CD4-positive, alpha-beta T cell (primary cell): ENCODE measurements around the gene U2AF1L4. TPM values are rescaled to one million over a fixed set of nuclear protein-coding genes. Genes with fewer than 3 reads are reported as not detected.

ENCODE experiments used
- ATAC-seq: fragments of 200-7000 bp; cut with Tn5 transposase; one replicate; pipeline ENCODE4 v1.10.0; 2022; ENCODE audit warnings: mild to moderate bottlenecking; ENCODE audit not compliant: poor library complexity
- CTCF ChIA-PET: fragments of 350-600 bp; sonication (Branson Sonifier 250); formaldehyde crosslinking; loops from one replicate; lab custom pipeline; 2021; ENCODE audit warnings: antibody characterized with exemption, inconsistent platforms; lab: Charles Lee
- POLR2A ChIA-PET: fragments of 350-600 bp; sonication (Branson Sonifier 250); formaldehyde crosslinking; loops from one replicate; lab custom pipeline; 2021; ENCODE audit warnings: antibody characterized with exemption, inconsistent platforms; lab: Charles Lee
- DNase-seq, 14 experiments: peaks; one replicate each; pipeline ENCODE4 v3.0.0-alpha.2; 2013 to 2020; ENCODE audit warnings: mixed read lengths in 2 of 14
- H3K27ac ChIP-seq, 2 donors: one replicate each; pipeline versions ENCODE4 v1.5.1 to v1.7.0; 2013; ENCODE audit warnings: low read length in 2 of 2, low read depth in 1 of 2, mild to moderate bottlenecking in 1 of 2
- H3K27me3 ChIP-seq, 2 experiments: 1 replicate in 1 of 2; 2 replicates in 1 of 2; pipeline versions ENCODE4 v1.6.1 to v1.7.0; 2013; ENCODE audit warnings: low read length in 2 of 2, control low read depth in 1 of 2, mild to moderate bottlenecking in 1 of 2, moderate library complexity in 1 of 2; ENCODE audit not compliant: insufficient read depth in 2 of 2, control insufficient read depth in 1 of 2
- H3K36me3 ChIP-seq: one replicate; pipeline ENCODE4 v1.6.1; 2013; ENCODE audit warnings: low read length, control low read depth; ENCODE audit not compliant: insufficient read depth
- H3K4me1 ChIP-seq: one replicate; pipeline ENCODE4 v1.6.1; 2013; ENCODE audit warnings: low read length, control low read depth; ENCODE audit not compliant: insufficient read depth
- H3K4me3 ChIP-seq: one replicate; pipeline ENCODE4 v1.5.1; 2013; ENCODE audit warnings: mild to moderate bottlenecking, low read length, moderate library complexity
- H3K9me3 ChIP-seq, 2 experiments: 1 replicate in 1 of 2; 2 replicates in 1 of 2; pipeline versions ENCODE4 v1.6.1 to v1.7.0; 2013; ENCODE audit warnings: low read length in 2 of 2, mild to moderate bottlenecking in 2 of 2, control low read depth in 1 of 2, moderate library complexity in 1 of 2; ENCODE audit not compliant: control insufficient read depth in 1 of 2, insufficient read depth in 1 of 2
- H3K27ac Mint-ChIP-seq: one replicate; pipeline ENCODE4 v1.8.0; 2020; ENCODE audit warnings: mixed read lengths
- H3K27me3 Mint-ChIP-seq: one replicate; pipeline ENCODE4 v1.8.0; 2021; ENCODE audit warnings: mixed read lengths
- H3K36me3 Mint-ChIP-seq: one replicate; pipeline ENCODE4 v1.8.0; 2021; ENCODE audit warnings: low read depth, mixed read lengths
- H3K4me1 Mint-ChIP-seq: one replicate; pipeline ENCODE4 v1.8.0; 2021; ENCODE audit warnings: low read depth, mixed read lengths
- H3K4me3 Mint-ChIP-seq: one replicate; pipeline ENCODE4 v1.8.0; 2020; ENCODE audit warnings: mild to moderate bottlenecking, mixed read lengths
- H3K9me3 Mint-ChIP-seq: one replicate; pipeline ENCODE4 v1.8.0; 2020; ENCODE audit warnings: mixed read lengths
- CTCF ChIP-seq: fragments of 200-600 bp; IDR thresholded peaks from one replicate; pipeline ENCODE4 v1.8.0; 2022; ENCODE audit warnings: antibody characterized with exemption, mild to moderate bottlenecking
- intact Hi-C, 2 experiments: fragments of 100-400 bp; cut with DNase I in 1 of 2; cut with micrococcal nuclease in 1 of 2; formaldehyde crosslinking; loops; one replicate each; pipeline versions ENCODE4 v1.15.1 to v1.9.0; 2023 to 2025; cut with DNase I, micrococcal nuclease
- total RNA-seq, 174 experiments: library from RNA in 2 of 174; stranded (reverse) in 2 of 174; gene quantifications; one replicate each; pipeline ENCODE4 v1.2.3 and lab custom pipeline; 2021 to 2026

Gene U2AF1L4
- total RNA-seq, 2 experiments from 2014 or later, result 74.6 to 85.8 TPM

GRCh38 chr19:35715981-35716800, 29.0 kb downstream of the U2AF1L4 start:
- H3K27ac ChIP-seq, result peak overlapping the region; percentile 73 to 76
- peaks cover 79% of the 10 kb centered on the region for H3K4me1 ChIP-seq
- ATAC-seq (no peak), DNase-seq (peak in 3 of 14 experiments; percentile 24 to 54 (median 50))
- CTCF ChIA-PET, result interaction anchor here (0.6 to 1.0 kb wide), 4 partner anchors 22 to 214 kb away, joined by 3 to 4 read pairs (median 4); partner anchors contain the start of gene LIN37
- peak overlapping the region; percentile 93 for H3K4me3 Mint-ChIP-seq
- peak overlapping the region; percentile 96 for H3K4me3 ChIP-seq
- H3K4me1 Mint-ChIP-seq, result peaks cover 70% of the 10 kb centered on the region
- H3K9me3 ChIP-seq, result no peaks in the 10 kb centered on the region
- peaks cover 26% of the 10 kb centered on the region for H3K36me3 Mint-ChIP-seq
- POLR2A ChIA-PET, result interaction anchor here (0.6 to 6.3 kb wide), 4 partner anchors 14 to 461 kb away, joined by 3 to 63 read pairs (median 3); no protein-coding TSS in a partner anchor
- TF ChIP-seq CTCF, result no peak
- intact Hi-C loops, result loop anchor here (1.0 to 10.0 kb wide), 7 partner anchors 22 to 451 kb away; partner anchors contain the start of genes COX6B1 (in 1 of the 2), HSPB6 (in 1 of the 2), PROSER3 (in 1 of the 2) and PSENEN (in 1 of the 2)
- H3K36me3 ChIP-seq, result peaks cover 15% of the 10 kb centered on the region
- no peaks in the 10 kb centered on the region for H3K27me3 ChIP-seq
- no peaks in the 10 kb centered on the region for H3K9me3 Mint-ChIP-seq
- H3K27me3 Mint-ChIP-seq, result no peaks in the 10 kb centered on the region
- H3K27ac Mint-ChIP-seq, result peak overlapping the region; percentile 89

DNA sequence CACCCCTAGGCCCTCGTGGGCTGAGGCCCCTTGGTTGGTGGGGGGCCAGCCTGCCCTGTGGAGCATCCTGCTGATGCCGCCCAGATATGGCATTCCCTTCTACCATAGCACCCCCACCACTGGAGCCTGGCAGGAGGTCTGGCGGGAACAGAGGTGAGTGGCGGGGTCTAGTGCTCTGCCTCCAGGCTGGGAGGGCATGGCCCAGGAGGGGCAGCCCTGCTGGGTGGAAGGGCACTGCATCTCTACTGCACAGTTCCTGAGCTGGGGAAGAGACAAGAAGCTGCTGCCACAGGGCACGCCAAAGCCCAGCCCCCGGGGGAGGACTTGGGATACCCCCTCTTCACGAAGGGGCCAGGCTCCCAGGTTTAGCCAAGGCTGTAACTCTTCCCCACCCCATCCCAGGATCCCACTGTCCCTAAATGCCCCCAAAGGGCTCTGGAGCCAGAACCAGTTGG, 29.8 kb downstream of the U2AF1L4 start:
- Mint-ChIP-seq H3K4me1 (peaks cover 77% of the 10 kb centered on the region), H3K36me3 (peaks cover 20% of the 10 kb centered on the region), H3K9me3 (no peaks in the 10 kb centered on the region), H3K4me3 (peak overlapping the region; percentile 93), H3K27ac (peak overlapping the region; percentile 89), H3K27me3 (no peaks in the 10 kb centered on the region)
- intact Hi-C loops, result loop anchor here (5.0 to 10.0 kb wide), 3 partner anchors 42 to 451 kb away; partner anchors contain the start of genes COX6B1 (in 1 of the 2), HSPB6 (in 1 of the 2), PROSER3 (in 1 of the 2) and USF2 (in 1 of the 2)
- ChIA-PET CTCF (interaction anchor here (1.0 kb wide), 2 partner anchors 21 to 33 kb away, joined by 3 to 4 read pairs; partner anchors contain the start of gene LIN37), POLR2A (interaction anchor here (0.6 to 6.3 kb wide), 5 partner anchors 13 to 462 kb away, joined by 3 to 63 read pairs (median 3); partner anchors contain the start of gene U2AF1L4)
- Histone ChIP-seq H3K4me3 (peak overlapping the region; percentile 96), H3K27ac (no peak overlapping the region), H3K27me3 (no peaks in the 10 kb centered on the region), H3K4me1 (peaks cover 87% of the 10 kb centered on the region), H3K36me3 (peaks cover 9% of the 10 kb centered on the region), H3K9me3 (no peaks in the 10 kb centered on the region)
- DNase-seq (peak in 1 of 14 experiments; percentile 31), ATAC-seq (no peak)
- TF ChIP-seq CTCF, result no peak

- CTCF ChIA-PET, result no interaction called here
Measured at GRCh38 chr19:35714601-35715354, 30.4 kb downstream of the U2AF1L4 start.

More at GRCh38 chr19:35714601-35715354, 30.4 kb downstream of the U2AF1L4 start:
- intact Hi-C loops, result loop anchor here (5.0 to 10.0 kb wide), 3 partner anchors 43 to 450 kb away; partner anchors contain the start of genes COX6B1 (in 1 of the 2), HSPB6 (in 1 of the 2), PROSER3 (in 1 of the 2) and USF2 (in 1 of the 2)
- POLR2A ChIA-PET, result interaction anchor here (1.0 to 6.3 kb wide), 4 partner anchors 12 to 30 kb away, joined by 3 to 63 read pairs (median 4); partner anchors contain the start of gene U2AF1L4
- no peaks in the 10 kb centered on the region for H3K27me3 ChIP-seq
- TF ChIP-seq CTCF, result no peak
- DNase-seq (peak in 2 of 14 experiments; percentile 26 to 41), ATAC-seq (no peak)
- H3K27ac ChIP-seq, result no peak overlapping the region
- H3K4me1 Mint-ChIP-seq, result peaks cover 73% of the 10 kb centered on the region
- no peaks in the 10 kb centered on the region for H3K27me3 Mint-ChIP-seq
- peaks cover 88% of the 10 kb centered on the region for H3K4me1 ChIP-seq
- no peaks in the 10 kb centered on the region for H3K9me3 Mint-ChIP-seq
- H3K4me3 Mint-ChIP-seq, result peak overlapping the region; percentile 83
- H3K36me3 Mint-ChIP-seq, result peaks cover 17% of the 10 kb centered on the region
- no peak overlapping the region for H3K4me3 ChIP-seq
- H3K36me3 ChIP-seq, result peaks cover 3% of the 10 kb centered on the region
- H3K9me3 ChIP-seq, result no peaks in the 10 kb centered on the region
- peak overlapping the region; percentile 89 for H3K27ac Mint-ChIP-seq
